Stimulated activated CD4-positive, alpha-beta T cell treated with anti-CD3 and anti-CD28 coated beads, Interleukin-15, amount 100 ng/mL, for 24 hours (primary cell): ENCODE data around the gene RAET1E.
"Not testable (repeated sequence)": the region's sequence is repeated elsewhere in the genome, so short reads cannot be mapped to it uniquely, and the experiment has no call there.

Experiments
- DNase-seq: peaks from one replicate; pipeline ENCODE4 v3.0.0-alpha.2; 2020

Gene RAET1E

GRCh38 chr6:149887343-149887742, 10.6 kb downstream of the RAET1E start:
- no peak for DNase-seq

- DNase-seq = no peak
Measured at GRCh38 chr6:149885888-149886287, 12.0 kb downstream of the RAET1E start.

- no peak for DNase-seq
Measured at GRCh38 chr6:149884617-149885016, 13.3 kb downstream of the RAET1E start.

GRCh38 chr6:149884215-149884614, 13.7 kb downstream of the RAET1E start:
- no peak for DNase-seq

- no peak for DNase-seq
Measured at GRCh38 chr6:149881860-149882259, 16.1 kb downstream of the RAET1E start.

- no peak for DNase-seq
Measured at GRCh38 chr6:149881066-149881766, 16.7 kb downstream of the RAET1E start.

GRCh38 chr6:149877659-149878058, 20.3 kb downstream of the RAET1E start:
- no peak for DNase-seq

- no peak for DNase-seq
Measured at GRCh38 chr6:149876241-149876933, 21.5 kb downstream of the RAET1E start.

- no peak for DNase-seq
Measured at GRCh38 chr6:149872233-149872632, 25.7 kb downstream of the RAET1E start.

GRCh38 chr6:149871182-149871581, 26.7 kb downstream of the RAET1E start:
- DNase-seq = no peak

- DNase-seq = no peak
Measured at GRCh38 chr6:149869275-149869892, 28.5 kb downstream of the RAET1E start.

GRCh38 chr6:149867876-149868640, 29.9 kb downstream of the RAET1E start:
- no peak for DNase-seq

- peak; percentile 30 for DNase-seq
Measured at GRCh38 chr6:149864578-149865535, 33.1 kb downstream of the RAET1E start.

- DNase-seq = peak; percentile 85
Measured at GRCh38 chr6:149863698-149864577, 34.0 kb downstream of the RAET1E start, which contains the start of gene LRP11. LRP11 (minus strand) TSS chr6:149864359; CDS start chr6:149864020, 339 bp downstream.

GRCh38 chr6:149862922-149863697, 34.8 kb downstream of the RAET1E start:
- DNase-seq = peak; percentile 58

GRCh38 chr6:149862424-149862738, 35.5 kb downstream of the RAET1E start:
- DNase-seq = not testable (repeated sequence)

- no peak for DNase-seq
Measured at GRCh38 chr6:149861603-149862423, 36.1 kb downstream of the RAET1E start.

- no peak for DNase-seq
Measured at GRCh38 chr6:149860834-149861602, 36.9 kb downstream of the RAET1E start.

GRCh38 chr6:149860513-149860833, 37.4 kb downstream of the RAET1E start:
- no peak for DNase-seq
